NCI-H1105 treated with DMSO at 0.1 percent for 48 hours (cell line): ENCODE data around the gene KRTAP10-4.
"Not testable (repeated sequence)": the region's sequence is repeated elsewhere in the genome, so short reads cannot be mapped to it uniquely, and the experiment has no call there.

Experiments
- DNase-seq: peaks from one replicate; lab custom pipeline; 2025; lab: John Stamatoyannopoulos, UW

The KRTAP10-4 gene

GRCh38 chr21:44573630-44574456, at the start of gene KRTAP10-4:
KRTAP10-4 (plus strand) TSS chr21:44573729; CDS start chr21:44573759, 30 bp downstream.
- not testable (repeated sequence) for DNase-seq

- no peak for DNase-seq
Observed at GRCh38 chr21:44524414-44525371, 48.8 kb upstream of the KRTAP10-4 start.

GRCh38 chr21:44525391-44526095, 48.0 kb upstream of the KRTAP10-4 start:
- no peak for DNase-seq

GRCh38 chr21:44526096-44526997, 47.2 kb upstream of the KRTAP10-4 start:
- DNase-seq: no peak

- no peak for DNase-seq
Observed at GRCh38 chr21:44527156-44527982, 46.2 kb upstream of the KRTAP10-4 start.

GRCh38 chr21:44527983-44528633, 45.4 kb upstream of the KRTAP10-4 start:
- no peak for DNase-seq

- DNase-seq: no peak
Observed at GRCh38 chr21:44528634-44528995, 44.9 kb upstream of the KRTAP10-4 start.

GRCh38 chr21:44529011-44529421, 44.5 kb upstream of the KRTAP10-4 start:
- no peak for DNase-seq

GRCh38 chr21:44529503-44530125, 43.9 kb upstream of the KRTAP10-4 start:
- no peak for DNase-seq

- no peak for DNase-seq
Observed at GRCh38 chr21:44530221-44530902, 43.2 kb upstream of the KRTAP10-4 start.

GRCh38 chr21:44530903-44531605, 42.5 kb upstream of the KRTAP10-4 start:
- no peak for DNase-seq

- DNase-seq: no peak
Observed at GRCh38 chr21:44531606-44532564, 41.6 kb upstream of the KRTAP10-4 start.

GRCh38 chr21:44532712-44533111, 40.8 kb upstream of the KRTAP10-4 start:
- no peak for DNase-seq

- DNase-seq: no peak
Observed at GRCh38 chr21:44533121-44533890, 40.2 kb upstream of the KRTAP10-4 start.

- DNase-seq: no peak
Observed at GRCh38 chr21:44533891-44534627, 39.5 kb upstream of the KRTAP10-4 start.
